Activated B cell treated with CpG ODN at 0.5 μM for 24 hours (primary cell): Measurements from ENCODE around the gene CDC42BPG. TPM values are rescaled to one million over a fixed set of nuclear protein-coding genes. Genes with fewer than 3 reads are reported as not detected.

Source experiments
- ATAC-seq: fragments of 200-7000 bp; cut with Tn5 transposase; one replicate; pipeline ENCODE4 v1.10.0; 2021; ENCODE audit warnings: low read depth, mild to moderate bottlenecking, moderate library complexity
- CTCF ChIA-PET: fragments of 350-600 bp; sonication (Branson Sonifier 250); formaldehyde crosslinking; loops from one replicate; lab custom pipeline; 2021; ENCODE audit warnings: antibody characterized with exemption; lab: Charles Lee
- POLR2A ChIA-PET: fragments of 350-600 bp; sonication (Branson Sonifier 250); formaldehyde crosslinking; loops from one replicate; lab custom pipeline; 2021; ENCODE audit warnings: antibody characterized with exemption; lab: Charles Lee
- DNase-seq: peaks from one replicate; pipeline ENCODE4 v3.0.0; 2022
- H3K27ac Mint-ChIP-seq: one replicate; pipeline ENCODE4 v1.8.0; 2020; ENCODE audit warnings: mixed read lengths
- H3K27me3 Mint-ChIP-seq: one replicate; pipeline ENCODE4 v1.8.0; 2021; ENCODE audit warnings: mixed read lengths
- H3K36me3 Mint-ChIP-seq: one replicate; pipeline ENCODE4 v1.8.0; 2021; ENCODE audit warnings: low read depth, mixed read lengths
- H3K4me1 Mint-ChIP-seq: one replicate; pipeline ENCODE4 v1.8.0; 2021; ENCODE audit warnings: mixed read lengths
- H3K4me3 Mint-ChIP-seq: one replicate; pipeline ENCODE4 v1.8.0; 2020; ENCODE audit warnings: mild to moderate bottlenecking, mixed read lengths
- H3K9me3 Mint-ChIP-seq: one replicate; pipeline ENCODE4 v1.8.0; 2020; ENCODE audit warnings: mixed read lengths
- CTCF ChIP-seq: fragments of 200-600 bp; IDR thresholded peaks from one replicate; pipeline ENCODE4 v1.8.0; 2022; ENCODE audit warnings: antibody characterized with exemption, mild to moderate bottlenecking
- intact Hi-C: fragments of 100-400 bp; cut with micrococcal nuclease; formaldehyde crosslinking; loops from one replicate; pipeline ENCODE4 v1.15.1; 2024
- total RNA-seq: library from RNA; stranded (reverse); gene quantifications from 2 replicates; pipeline ENCODE4 v1.2.3, GENCODE V29; 2022

The CDC42BPG gene
- total RNA-seq, 1 donor from 2014 or later, result 3.7 TPM

DNA sequence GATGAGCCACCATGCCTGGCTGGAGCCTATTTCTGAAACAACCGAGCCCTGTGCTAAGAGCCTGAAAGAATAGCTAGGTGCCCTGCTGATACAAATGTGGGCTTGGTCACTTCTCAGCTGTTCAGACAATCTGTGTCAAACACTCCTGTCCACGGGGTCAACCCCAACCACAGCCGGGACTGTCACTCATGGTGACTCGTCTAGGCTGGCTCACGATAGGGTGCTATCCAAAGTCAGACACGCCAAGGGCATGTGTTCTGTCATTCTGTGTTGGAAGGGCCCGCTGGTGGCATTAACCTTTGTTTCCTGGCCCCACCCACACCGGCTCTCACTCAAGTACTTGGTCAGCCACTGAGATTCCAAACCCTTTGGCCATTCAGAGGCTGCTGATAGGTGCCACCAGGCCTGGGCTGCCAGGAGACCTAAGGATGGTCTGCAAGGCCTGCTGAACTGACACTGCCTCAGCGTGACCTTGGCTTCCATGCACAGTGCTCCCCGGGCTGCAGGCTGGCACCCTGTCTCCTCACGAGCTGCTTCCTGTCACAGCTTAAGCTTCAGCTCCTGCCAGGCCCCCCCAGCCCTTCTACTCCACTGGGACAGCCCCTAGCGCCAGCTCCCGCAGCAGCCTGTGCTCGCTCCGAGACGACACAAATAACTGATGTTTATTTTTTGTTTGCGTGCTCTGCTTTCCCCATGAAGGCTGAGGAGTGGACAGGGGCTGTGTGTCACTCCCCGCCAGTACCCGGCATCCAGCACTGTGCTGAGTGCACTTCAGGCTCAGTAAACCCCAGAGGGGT, 14.2 kb upstream of the CDC42BPG start:
- CTCF ChIA-PET, result interaction anchor here (0.7 to 13.8 kb wide), 8 partner anchors 7 to 34 kb away, joined by 3 to 213 read pairs (median 8); partner anchors contain the start of gene EHD1
- Mint-ChIP-seq H3K27me3 (no peaks in the 10 kb centered on the region), H3K4me1 (peaks cover 94% of the 10 kb centered on the region), H3K27ac (peak overlapping the region; percentile 90), H3K9me3 (no peaks in the 10 kb centered on the region), H3K4me3 (peak overlapping the region; percentile 63), H3K36me3 (peaks cover 64% of the 10 kb centered on the region)
- POLR2A ChIA-PET, result interaction anchor here (0.6 to 27.6 kb wide), 10 partner anchors 6 to 661 kb away, joined by 3 to 1194 read pairs (median 4); partner anchors contain the start of genes CDC42BPG, EHD1, MALAT1 and POLA2
- TF ChIP-seq CTCF, result no peak
- DNase-seq, result peak; percentile 40
- ATAC-seq, result peak; percentile 41
- intact Hi-C loops, result loop anchor here (1.0 to 2.0 kb wide), 2 partner anchors 7 to 20 kb away; partner anchors contain the start of gene EHD1

DNA sequence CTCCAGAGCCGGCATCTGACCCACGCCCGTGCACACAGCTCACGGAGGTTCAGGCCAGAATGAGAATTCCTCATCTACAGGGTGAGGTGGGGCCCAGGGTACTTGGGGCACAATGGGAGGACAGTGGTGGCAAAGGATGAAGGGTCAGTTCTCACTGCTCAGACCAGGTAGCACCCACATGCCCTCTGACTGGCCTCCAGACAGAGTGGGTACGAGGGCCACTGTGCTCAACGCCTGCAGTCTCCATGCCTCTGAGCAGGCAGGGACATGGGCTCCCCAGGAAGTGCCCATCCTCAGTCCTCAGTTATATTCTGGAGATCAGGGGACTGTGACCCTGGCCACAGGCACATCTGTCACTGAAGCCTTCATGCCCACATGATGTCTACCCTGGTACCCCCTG, 13.0 kb upstream of the CDC42BPG start:
- H3K9me3 Mint-ChIP-seq, result no peaks in the 10 kb centered on the region
- intact Hi-C loops, result no loop called here
- CTCF ChIA-PET, result interaction anchor here (12.4 to 13.8 kb wide), 3 partner anchors 6 to 20 kb away, joined by 163 to 213 read pairs (median 213); partner anchors contain the start of gene EHD1
- H3K27ac Mint-ChIP-seq, result peak overlapping the region; percentile 50
- DNase-seq (no peak), ATAC-seq (no peak)
- H3K36me3 Mint-ChIP-seq, result peaks cover 71% of the 10 kb centered on the region
- H3K4me3 Mint-ChIP-seq, result no peak overlapping the region
- POLR2A ChIA-PET, result interaction anchor here (0.5 to 27.6 kb wide), 4 partner anchors 7 to 539 kb away, joined by 3 to 1194 read pairs (median 329); partner anchors contain the start of genes EHD1 and FAU
- TF ChIP-seq CTCF, result no peak
- H3K4me1 Mint-ChIP-seq, result peaks cover 94% of the 10 kb centered on the region
- H3K27me3 Mint-ChIP-seq, result no peaks in the 10 kb centered on the region

DNA sequence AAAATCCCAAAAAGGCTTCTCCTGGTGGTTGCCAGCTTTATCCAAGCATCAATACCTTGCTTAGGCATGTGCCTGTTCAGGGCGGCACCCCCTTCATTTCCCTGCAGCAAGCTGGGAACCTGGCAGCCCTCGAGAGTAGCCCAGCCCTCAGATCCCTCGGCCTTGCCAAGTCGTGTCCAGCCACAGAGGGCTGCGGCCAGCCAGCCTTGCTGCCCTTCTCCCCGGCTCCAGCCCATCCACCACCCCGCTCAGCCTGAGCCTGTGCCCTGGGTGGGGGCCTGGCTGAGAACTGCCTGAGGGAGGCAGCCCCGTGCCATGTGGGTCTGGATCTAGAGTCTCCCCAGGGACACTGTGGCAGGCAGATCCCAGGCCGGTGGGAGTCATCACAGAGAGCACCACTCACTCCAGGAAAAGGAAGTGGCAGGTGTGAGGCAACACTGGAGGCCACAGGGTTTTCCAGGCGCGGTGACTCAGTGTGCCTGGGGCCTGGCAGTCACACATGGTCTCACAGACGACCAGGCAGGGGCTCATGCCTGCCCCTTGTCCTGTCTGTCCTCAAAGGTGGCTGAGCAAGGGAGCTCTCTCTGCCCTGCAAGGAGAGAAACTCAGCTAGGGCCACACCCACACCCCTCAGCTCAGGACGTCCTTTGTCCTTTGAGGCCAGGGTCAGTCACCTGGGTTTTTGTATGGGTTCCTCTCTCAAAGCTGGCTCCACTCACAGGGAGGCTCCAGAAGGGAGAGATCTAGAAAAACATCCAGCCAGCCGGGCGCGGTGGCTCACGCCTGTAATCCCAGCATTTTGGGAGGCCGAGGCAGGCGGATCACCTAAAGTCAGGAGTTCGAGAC, 12.2 kb upstream of the CDC42BPG start:
- H3K27ac Mint-ChIP-seq, result peak overlapping the region; percentile 82
- intact Hi-C loops, result no loop called here
- peak overlapping the region; percentile 53 for H3K4me3 Mint-ChIP-seq
- ChIA-PET POLR2A (interaction anchor here (1.0 to 27.6 kb wide), 5 partner anchors 8 to 265 kb away, joined by 3 to 1194 read pairs (median 3); partner anchors contain the start of genes EHD1, FAU and RASGRP2), CTCF (interaction anchor here (1.1 to 12.6 kb wide), 4 partner anchors 8 to 31 kb away, joined by 5 to 213 read pairs (median 86); partner anchors contain the start of gene EHD1)
- peak; percentile 45 for DNase-seq
- no peak for TF ChIP-seq CTCF
- peaks cover 74% of the 10 kb centered on the region for H3K36me3 Mint-ChIP-seq
- peak; percentile 6 for ATAC-seq
- peaks cover 96% of the 10 kb centered on the region for H3K4me1 Mint-ChIP-seq
- no peaks in the 10 kb centered on the region for H3K27me3 Mint-ChIP-seq
- no peaks in the 10 kb centered on the region for H3K9me3 Mint-ChIP-seq

DNA sequence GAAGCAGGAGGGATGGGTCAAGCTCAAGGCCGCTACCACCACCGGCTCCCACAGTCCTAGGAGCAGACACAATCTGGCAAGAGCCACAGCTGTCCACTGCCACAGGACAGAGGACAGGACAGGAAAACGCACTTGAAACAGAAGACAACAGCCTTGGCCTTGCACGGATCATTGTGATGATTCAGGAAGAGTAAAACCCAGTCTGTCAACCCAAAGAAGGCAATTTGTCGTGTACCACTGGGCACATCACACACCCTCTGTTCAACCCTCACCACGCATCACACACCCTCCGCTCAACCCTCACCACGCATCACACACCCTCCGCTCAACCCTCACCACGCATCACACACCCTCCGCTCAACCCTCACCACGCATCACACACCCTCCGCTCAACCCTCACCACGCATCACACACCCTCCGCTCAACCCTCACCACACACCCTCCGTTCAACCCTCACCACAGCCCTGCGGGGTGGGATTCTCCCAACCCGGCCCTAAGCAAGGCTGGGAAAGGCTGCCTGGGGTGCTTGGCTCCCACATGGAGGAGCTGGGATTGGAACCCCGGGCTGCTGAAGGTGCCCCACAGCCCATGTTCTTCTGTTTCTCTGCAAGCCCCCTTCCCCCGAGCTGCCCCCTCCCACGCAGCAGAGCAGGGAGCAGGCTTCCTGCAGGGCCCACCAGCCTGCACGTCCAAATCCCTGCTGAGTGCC, 11.3 kb upstream of the CDC42BPG start:
- Mint-ChIP-seq H3K4me1 (peaks cover 96% of the 10 kb centered on the region), H3K4me3 (peak overlapping the region; percentile 56), H3K27me3 (no peaks in the 10 kb centered on the region), H3K9me3 (no peaks in the 10 kb centered on the region), H3K36me3 (peaks cover 74% of the 10 kb centered on the region), H3K27ac (peak overlapping the region; percentile 82)
- no peak for ATAC-seq
- TF ChIP-seq CTCF, result no peak
- intact Hi-C loops, result no loop called here
- DNase-seq, result no peak
- CTCF ChIA-PET, result interaction anchor here (1.1 to 12.6 kb wide), 4 partner anchors 8 to 32 kb away, joined by 5 to 213 read pairs (median 86); partner anchors contain the start of gene EHD1
- POLR2A ChIA-PET, result interaction anchor here (0.5 to 27.6 kb wide), 5 partner anchors 9 to 266 kb away, joined by 3 to 1194 read pairs (median 3); partner anchors contain the start of genes EHD1, FAU and RASGRP2
